ENCODE data around the gene PITRM1.

DNA sequence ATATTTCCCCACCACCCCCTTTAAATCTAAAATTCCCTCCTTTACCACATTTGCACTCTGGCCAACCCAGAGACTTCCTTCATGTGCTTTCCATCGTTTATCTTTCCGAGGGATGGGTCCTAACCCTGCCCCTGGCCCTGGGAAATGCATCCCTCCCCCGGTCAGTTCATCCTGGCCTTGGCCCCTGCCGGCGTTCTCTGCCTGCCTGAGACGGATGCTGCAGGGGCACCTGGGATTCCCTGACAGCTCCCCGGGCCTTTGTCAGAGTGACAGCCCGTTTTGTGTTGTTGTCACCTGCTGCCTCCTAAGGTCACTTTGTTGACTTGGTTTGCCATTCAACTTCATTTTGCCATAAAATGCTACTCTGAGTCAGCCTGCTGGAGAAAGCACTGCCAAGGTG, 34.8 kb upstream of the PITRM1 start:
- TF ChIP-seq CTCF (conservative IDR thresholded peaks at IDR 0.05; ENCODE audit: low read depth, low read length) (no peak), EZH2 (IDR thresholded peaks at IDR 0.05; ENCODE audit: borderline replicate concordance, low read depth, low read length, poor library complexity, severe bottlenecking) (no peak)
